Pancreas (tissue), 10 donors: ENCODE data around the gene ADAMTS2. TPM values are rescaled to one million over a fixed set of nuclear protein-coding genes. Genes with fewer than 3 reads are reported as not detected.
A peak's percentile ranks its signal among the peaks of the same experiment; 100 is the strongest.

ENCODE experiments used
- ATAC-seq, 4 donors: fragments of 200-7000 bp; cut with Tn5 transposase; one replicate each; pipeline versions ENCODE4 v1.8.0 to v1.9.1; 2020; ENCODE audit warnings: mild to moderate bottlenecking in 4 of 4, moderate library complexity in 4 of 4
- DNase-seq, 6 donors: peaks; one replicate each; pipeline ENCODE4 v3.0.0-alpha.2; 2020
- FAIRE-seq: peaks from 2 replicates; lab custom pipeline; 2012; peaks lifted over from hg19 to GRCh38; lab: Jason Lieb, UNC
- H3K27ac ChIP-seq, 4 donors: fragments of 200-600 bp; sonication (generic); 1 replicate in 3 of 4; 2 replicates in 1 of 4; pipeline versions ENCODE4 v1.5.0 to v1.8.0; 2020
- H3K27me3 ChIP-seq, 4 donors: fragments of 200-600 bp; one replicate each; pipeline ENCODE4 v1.8.0; 2021
- H3K36me3 ChIP-seq, 3 donors: fragments of 200-600 bp; sonication (generic) in 1 of 3; one replicate each; pipeline versions ENCODE4 v1.5.0 to v1.8.0; 2020 to 2021
- H3K4me1 ChIP-seq, 3 donors: fragments of 200-600 bp; one replicate each; pipeline ENCODE4 v1.8.0; 2021
- H3K4me3 ChIP-seq, 4 donors: fragments of 200-600 bp; sonication (generic) in 2 of 4; one replicate each; pipeline versions ENCODE4 v1.5.0 to v1.8.0; 2020 to 2021
- H3K9me3 ChIP-seq, 4 donors: fragments of 200-600 bp; one replicate each; pipeline ENCODE4 v1.8.0; 2021
- WGBS, 2 donors: extraction: QIAGEN DNeasy Blood & Tissue Kit; methylation state at CpG; one replicate each; pipeline ENCODE4 v1.1.7; 2013; 5-methylcytosine and 5-hydroxymethylcytosine counted together
- intact Hi-C, 3 donors: fragments of 100-400 bp; cut with DNase I; formaldehyde crosslinking; loops; one replicate each; pipeline versions ENCODE4 v1.11.1 to v1.14.2; 2022
- polyA plus RNA-seq, 2 donors: library from polyadenylated mRNA; stranded (reverse); fragments of 200-250 nt; gene quantifications; one replicate each; pipeline ENCODE4 v1.2.3, GENCODE V29; 2013
- total RNA-seq, 6 donors: library from RNA; stranded (reverse); fragmentation: NEBNext Ultra II Directional in 4 of 6; extraction: Animal tissue kit (Norgen Biotek cat#: 25700) in 4 of 6; gene quantifications; one replicate each; pipeline versions ENCODE4 v1.2.1 to v1.2.4, GENCODE V29; 2021 to 2023
- TF ChIP-seq, protein P1 (sequence below), 4 donors: fragments of 200-600 bp; sonication (generic) in 3 of 4; IDR thresholded peaks; one replicate each; pipeline versions ENCODE4 v1.5.0 to v1.8.0; 2021; ENCODE audit warnings: antibody characterized with exemption in 4 of 4
- donor health status: healthy with polysubstance abuse.
- donor health status: DM: no; HTN: no; CAD: no; lungs with moderate emphysema.
- donor health status: DM: no; HTN: no; CAD: no.
- donor health status: control.
- donor health status: control.
- donor health status: Bipolar disorder and iron deficiency.
- donor health status: DM: yes; HTN: yes; CAD: no.
- donor health status: DM: no; HTN: no; CAD: no.
- donor health status: DM: no; HTN: no; CAD: no.
- donor health status: DM: yes; HTN: yes; CAD: no.

ADAMTS2 gene
- total and polyA plus RNA-seq, 8 donors = 1.3 to 18.5 (median 5.8) TPM

DNA sequence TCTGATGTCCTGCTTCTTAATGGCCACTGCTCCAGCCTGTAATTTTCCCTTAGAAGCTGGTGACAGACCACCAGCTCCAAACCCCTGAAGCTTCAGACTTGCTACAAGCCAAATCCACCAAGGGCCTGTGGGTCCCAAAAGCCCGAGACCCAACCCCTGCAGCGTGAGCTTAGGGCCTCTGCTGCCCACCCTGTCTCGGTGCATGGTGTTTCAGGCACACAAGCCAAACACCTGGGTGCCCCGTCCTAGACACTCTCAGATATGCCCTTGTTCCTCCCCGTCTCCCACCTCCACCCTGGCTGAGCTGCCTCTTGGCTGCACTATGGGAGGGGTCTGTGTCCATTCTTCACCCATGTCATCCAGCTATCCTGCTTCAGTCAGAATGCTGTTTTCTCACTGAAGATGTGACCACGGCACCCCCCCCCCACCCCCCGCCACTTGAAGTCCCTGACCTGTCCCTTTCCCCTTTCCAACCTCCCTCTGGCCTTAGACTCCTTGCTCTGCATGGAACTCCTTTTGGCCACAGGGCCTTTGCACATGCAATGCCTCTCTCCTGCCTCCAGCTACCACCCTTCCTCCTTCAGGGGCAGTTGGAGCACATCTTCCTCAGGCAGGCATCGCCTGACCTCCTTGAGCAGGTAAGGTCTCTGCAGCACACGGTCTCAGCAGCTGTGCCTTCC, 229.3 kb downstream of the ADAMTS2 start:
- no peak for FAIRE-seq
- TF ChIP-seq, protein P1, sequence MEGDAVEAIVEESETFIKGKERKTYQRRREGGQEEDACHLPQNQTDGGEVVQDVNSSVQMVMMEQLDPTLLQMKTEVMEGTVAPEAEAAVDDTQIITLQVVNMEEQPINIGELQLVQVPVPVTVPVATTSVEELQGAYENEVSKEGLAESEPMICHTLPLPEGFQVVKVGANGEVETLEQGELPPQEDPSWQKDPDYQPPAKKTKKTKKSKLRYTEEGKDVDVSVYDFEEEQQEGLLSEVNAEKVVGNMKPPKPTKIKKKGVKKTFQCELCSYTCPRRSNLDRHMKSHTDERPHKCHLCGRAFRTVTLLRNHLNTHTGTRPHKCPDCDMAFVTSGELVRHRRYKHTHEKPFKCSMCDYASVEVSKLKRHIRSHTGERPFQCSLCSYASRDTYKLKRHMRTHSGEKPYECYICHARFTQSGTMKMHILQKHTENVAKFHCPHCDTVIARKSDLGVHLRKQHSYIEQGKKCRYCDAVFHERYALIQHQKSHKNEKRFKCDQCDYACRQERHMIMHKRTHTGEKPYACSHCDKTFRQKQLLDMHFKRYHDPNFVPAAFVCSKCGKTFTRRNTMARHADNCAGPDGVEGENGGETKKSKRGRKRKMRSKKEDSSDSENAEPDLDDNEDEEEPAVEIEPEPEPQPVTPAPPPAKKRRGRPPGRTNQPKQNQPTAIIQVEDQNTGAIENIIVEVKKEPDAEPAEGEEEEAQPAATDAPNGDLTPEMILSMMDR (IDR thresholded peaks at IDR 0.05) = no peak
- peak in 1 of 6 donors; percentile 21 for DNase-seq
- WGBS, 2 donors = 66 to 77% methylated on average over 9 of the region's 9 CpGs
- Histone ChIP-seq H3K27me3 (no peaks in the 10 kb centered on the region), H3K4me1 (no peaks in the 10 kb centered on the region), H3K36me3 (no peaks in the 10 kb centered on the region), H3K9me3 (no peaks in the 10 kb centered on the region), H3K27ac (no peak overlapping the region), H3K4me3 (no peak overlapping the region)
- intact Hi-C loops = no loop called here
- no peak for ATAC-seq

DNA sequence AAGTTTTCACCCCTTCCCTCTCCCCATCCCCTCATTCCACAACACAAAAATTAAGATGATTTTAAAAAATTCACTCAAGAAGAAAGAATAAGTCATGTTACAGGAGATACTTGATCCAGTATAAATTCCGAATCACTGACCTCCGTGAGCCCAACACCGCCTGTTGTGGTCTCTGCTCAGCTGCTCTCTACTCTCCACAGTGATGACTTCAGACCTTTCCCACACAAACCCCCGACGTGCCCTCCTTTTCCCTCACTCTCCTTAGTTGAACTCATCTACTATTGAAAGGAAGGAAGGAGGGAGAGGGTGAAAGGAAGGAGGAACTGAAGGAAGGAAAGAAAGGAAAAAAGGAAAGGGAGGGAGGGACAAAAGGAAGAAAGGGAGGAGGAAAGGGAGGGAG, 230.0 kb downstream of the ADAMTS2 start:
- DNase-seq (no peak), FAIRE-seq (no peak), ATAC-seq (no peak)
- intact Hi-C loops = no loop called here
- TF ChIP-seq, protein P1 (IDR thresholded peaks at IDR 0.05) = no peak
- whole genome bisulfite sequencing, 2 donors = 68 to 81% methylated on average over 5 of the region's 5 CpGs
- Histone ChIP-seq H3K4me1 (no peaks in the 10 kb centered on the region), H3K4me3 (no peak overlapping the region), H3K9me3 (no peaks in the 10 kb centered on the region), H3K27me3 (no peaks in the 10 kb centered on the region), H3K27ac (no peak overlapping the region), H3K36me3 (no peaks in the 10 kb centered on the region)

DNA sequence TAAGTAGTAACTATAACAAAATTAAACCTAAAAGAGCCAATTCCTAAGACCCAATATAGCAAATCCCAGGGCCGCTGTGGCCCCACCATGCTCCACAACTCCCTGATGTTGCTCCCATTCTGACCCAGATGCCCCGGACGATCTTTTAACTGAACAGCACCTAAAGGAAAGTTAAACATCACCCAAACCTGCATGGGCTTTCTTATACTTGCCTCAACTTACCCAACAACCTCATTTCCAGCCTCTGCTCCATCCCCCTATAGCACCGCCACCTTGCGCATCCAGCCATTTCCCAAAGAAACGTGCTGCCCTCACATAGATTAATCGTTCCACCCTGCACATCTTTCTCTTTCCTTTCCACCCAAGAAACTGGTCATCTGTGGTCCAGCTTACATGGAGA, 230.5 kb downstream of the ADAMTS2 start:
- Histone ChIP-seq H3K27ac (no peak overlapping the region), H3K4me3 (no peak overlapping the region), H3K9me3 (no peaks in the 10 kb centered on the region), H3K27me3 (no peaks in the 10 kb centered on the region), H3K4me1 (no peaks in the 10 kb centered on the region), H3K36me3 (no peaks in the 10 kb centered on the region)
- 80 to 87% methylated on average over 7 of the region's 7 CpGs for WGBS, 2 donors
- DNase-seq (peak in 1 of 6 donors; percentile 6), ATAC-seq (no peak), FAIRE-seq (no peak)
- intact Hi-C loops = no loop called here
- TF ChIP-seq, protein P1 (IDR thresholded peaks at IDR 0.05) = no peak

DNA sequence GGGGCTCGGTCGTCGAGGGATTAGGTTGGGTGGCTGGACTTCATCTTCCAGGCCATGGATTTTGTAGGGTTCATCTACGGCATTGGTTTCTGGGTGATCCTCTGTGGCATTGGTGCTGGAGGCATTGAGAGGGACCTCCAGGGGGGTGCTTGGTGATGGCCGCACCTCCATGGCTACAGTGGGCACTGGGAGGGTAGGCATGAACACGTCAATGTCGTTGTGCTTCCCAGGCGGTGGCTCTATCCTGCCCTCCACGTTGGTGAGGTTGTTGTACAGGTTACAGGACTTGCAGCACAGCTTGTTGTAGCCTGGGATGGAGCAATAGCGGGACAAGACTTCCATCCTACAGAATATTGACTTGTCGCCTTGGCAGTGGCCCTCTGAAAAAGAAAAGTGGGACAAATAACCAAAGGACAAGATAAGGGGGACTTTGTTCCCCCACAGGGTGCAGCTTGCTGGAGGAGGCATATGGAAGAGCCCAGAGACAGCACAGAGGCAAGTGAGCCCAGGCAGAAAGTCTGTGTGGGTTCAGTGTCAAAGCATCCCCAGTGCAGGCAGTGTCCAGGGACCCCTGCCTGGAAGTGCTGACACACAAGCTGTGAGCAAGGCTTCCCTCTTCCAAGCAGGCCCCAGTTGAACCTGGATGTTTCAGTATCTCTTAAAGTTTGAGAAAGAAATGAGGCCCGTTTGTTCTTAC, 231.2 kb downstream of the ADAMTS2 start:
- no peak for FAIRE-seq
- intact Hi-C loops = no loop called here
- Histone ChIP-seq H3K27me3 (no peaks in the 10 kb centered on the region), H3K27ac (no peak overlapping the region), H3K4me1 (no peaks in the 10 kb centered on the region), H3K36me3 (no peaks in the 10 kb centered on the region), H3K9me3 (no peaks in the 10 kb centered on the region), H3K4me3 (no peak overlapping the region)
- 72 to 75% methylated on average over 12 of the region's 12 CpGs for WGBS, 2 donors
- no peak for DNase-seq
- no peak for ATAC-seq
- TF ChIP-seq, protein P1 (IDR thresholded peaks at IDR 0.05) = no peak

DNA sequence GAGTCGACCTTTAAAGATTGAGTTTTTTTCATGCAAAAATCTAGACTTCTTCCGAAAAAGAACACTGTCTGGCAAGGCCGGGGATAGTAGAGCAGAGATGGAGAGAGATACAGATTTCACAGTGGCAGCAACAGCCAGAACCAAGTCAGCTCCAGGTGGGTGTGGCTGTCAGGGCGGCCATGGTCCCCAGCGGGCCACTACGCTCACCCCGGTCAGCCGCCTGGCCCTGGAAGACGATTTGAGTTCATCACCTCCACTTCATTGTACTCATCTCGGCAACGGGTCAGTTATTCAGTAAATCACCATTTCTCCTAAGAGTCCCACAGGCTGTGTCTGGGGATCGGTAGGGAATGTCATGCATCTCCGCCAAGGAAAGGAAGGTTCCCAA, 232.1 kb downstream of the ADAMTS2 start:
- WGBS, 2 donors = 78 to 81% methylated on average over 13 of the region's 13 CpGs
- Histone ChIP-seq H3K27me3 (no peaks in the 10 kb centered on the region), H3K4me1 (no peaks in the 10 kb centered on the region), H3K9me3 (no peaks in the 10 kb centered on the region), H3K27ac (no peak overlapping the region), H3K4me3 (no peak overlapping the region), H3K36me3 (no peaks in the 10 kb centered on the region)
- no peak for ATAC-seq
- no peak for DNase-seq
- no peak for FAIRE-seq
- intact Hi-C loops = no loop called here
- TF ChIP-seq, protein P1 (IDR thresholded peaks at IDR 0.05) = no peak
